ENCODE data around the gene STARD4. TPM values are rescaled to one million over a fixed set of nuclear protein-coding genes. Genes with fewer than 3 reads are reported as not detected.

The STARD4 gene
- total RNA-seq, 3 donors from 2014 or later: 18.8 to 37.5 (median 36.0) TPM

- ATAC-seq (no peak), DNase-seq (no peak)
- no peak overlapping the region for H3K4me3 ChIP-seq
- no peaks in the 10 kb centered on the region for H3K4me1 ChIP-seq (ENCODE audit: low read depth)
- TF ChIP-seq CTCF (IDR thresholded peaks at IDR 0.05): no peak
- H3K36me3 ChIP-seq (ENCODE audit: low read depth): no peaks in the 10 kb centered on the region
- H3K9me3 ChIP-seq: no peaks in the 10 kb centered on the region
- intact Hi-C loops (cut with DNase I, micrococcal nuclease): no loop called here
Observed at GRCh38 chr5:111520908-111521307, 8.6 kb upstream of the STARD4 start.

GRCh38 chr5:111518777-111519176, 6.4 kb upstream of the STARD4 start:
- ATAC-seq (no peak), DNase-seq (no peak)
- no peaks in the 10 kb centered on the region for H3K36me3 ChIP-seq (ENCODE audit: low read depth)
- no peak overlapping the region for H3K4me3 ChIP-seq
- no peak for TF ChIP-seq CTCF (IDR thresholded peaks at IDR 0.05)
- no peaks in the 10 kb centered on the region for H3K9me3 ChIP-seq
- H3K4me1 ChIP-seq (ENCODE audit: low read depth): no peaks in the 10 kb centered on the region
- intact Hi-C loops (cut with DNase I, micrococcal nuclease): no loop called here

- no peak for ATAC-seq
- H3K9me3 ChIP-seq: no peaks in the 10 kb centered on the region
- no peak for DNase-seq
- H3K4me3 ChIP-seq: no peak overlapping the region
- intact Hi-C loops (cut with DNase I, micrococcal nuclease): no loop called here
- peaks cover 4% of the 10 kb centered on the region for H3K4me1 ChIP-seq (ENCODE audit: low read depth)
- no peak for TF ChIP-seq CTCF (IDR thresholded peaks at IDR 0.05)
- no peaks in the 10 kb centered on the region for H3K36me3 ChIP-seq (ENCODE audit: low read depth)
Observed at GRCh38 chr5:111517853-111518501, 5.6 kb upstream of the STARD4 start.

GRCh38 chr5:111514087-111514486, 1.8 kb upstream of the STARD4 start:
- Histone ChIP-seq H3K9me3 (no peaks in the 10 kb centered on the region), H3K4me1 (ENCODE audit: low read depth) (peaks cover 23% of the 10 kb centered on the region), H3K36me3 (ENCODE audit: low read depth) (no peaks in the 10 kb centered on the region), H3K4me3 (no peak overlapping the region)
- no peak for TF ChIP-seq CTCF (IDR thresholded peaks at IDR 0.05)
- no peak for DNase-seq
- intact Hi-C loops (cut with DNase I, micrococcal nuclease): no loop called here
- ATAC-seq: no peak

GRCh38 chr5:111513131-111513520, 791 bp upstream of the STARD4 start:
- TF ChIP-seq CTCF (IDR thresholded peaks at IDR 0.05): no peak
- DNase-seq (no peak), ATAC-seq (no peak)
- H3K4me3 ChIP-seq: no peak overlapping the region
- intact Hi-C loops (cut with DNase I, micrococcal nuclease): no loop called here
- no peaks in the 10 kb centered on the region for H3K9me3 ChIP-seq
- peaks cover 25% of the 10 kb centered on the region for H3K4me1 ChIP-seq (ENCODE audit: low read depth)
- no peaks in the 10 kb centered on the region for H3K36me3 ChIP-seq (ENCODE audit: low read depth)
